Suprapubic skin (tissue), 4 donors: ENCODE measurements around the gene ACSL1. TPM values are rescaled to one million over a fixed set of nuclear protein-coding genes. Genes with fewer than 3 reads are reported as not detected.

Source experiments
- DNase-seq, 2 donors: peaks; one replicate each; pipeline ENCODE4 v3.0.0-alpha.2; 2019; ENCODE audit warnings: low spot score in 2 of 2
- H3K27ac ChIP-seq: fragments of 200-600 bp; sonication (generic); one replicate; pipeline ENCODE4 v1.5.1; 2019
- H3K27me3 ChIP-seq: fragments of 200-600 bp; sonication (generic); one replicate; pipeline ENCODE4 v1.5.1; 2019
- H3K36me3 ChIP-seq: fragments of 200-600 bp; sonication (generic); one replicate; pipeline ENCODE4 v1.5.1; 2019
- H3K4me1 ChIP-seq: fragments of 200-600 bp; sonication (generic); one replicate; pipeline ENCODE4 v1.5.1; 2019
- H3K4me3 ChIP-seq: fragments of 200-600 bp; sonication (generic); one replicate; pipeline ENCODE4 v1.5.1; 2019; ENCODE audit warnings: mild to moderate bottlenecking
- H3K9me3 ChIP-seq: fragments of 200-600 bp; sonication (generic); one replicate; pipeline ENCODE4 v1.5.1; 2019
- EP300 ChIP-seq: sonication (generic); formaldehyde crosslinking; IDR thresholded peaks from one replicate; pipeline ENCODE4 v1.6.1; 2017; ENCODE audit warnings: antibody characterized with exemption
- POLR2A ChIP-seq, 2 donors: fragments of 450-650 bp; IDR thresholded peaks; one replicate each; pipeline ENCODE4 v1.6.1; 2017; ENCODE audit warnings: antibody characterized with exemption in 2 of 2, mild to moderate bottlenecking in 2 of 2, moderate library complexity in 2 of 2
- POLR2AphosphoS5 ChIP-seq, 3 donors: sonication (generic); formaldehyde crosslinking; IDR thresholded peaks; one replicate each; pipeline ENCODE4 v1.6.1; 2017; ENCODE audit warnings: antibody characterized with exemption in 3 of 3
- WGBS: methylation state at CpG from one replicate; pipeline ENCODE4 v1.1.5; 2018; 5-methylcytosine and 5-hydroxymethylcytosine counted together
- total RNA-seq, 4 donors: library from RNA; depleted of rRNA; stranded (reverse); fragments of >200 nt; gene quantifications; one replicate each; pipeline ENCODE4 v1.1.0, GENCODE V29; 2016
- TF ChIP-seq, protein P1 (sequence below), 2 donors: fragments of 200-600 bp in 1 of 2; fragments of 450-650 bp in 1 of 2; sonication (generic) in 1 of 2; IDR thresholded peaks; one replicate each; pipeline ENCODE4 v1.5.1; 2016 to 2019; ENCODE audit warnings: antibody characterized with exemption in 2 of 2, mild to moderate bottlenecking in 1 of 2, moderate library complexity in 1 of 2

ACSL1 gene, protein sequence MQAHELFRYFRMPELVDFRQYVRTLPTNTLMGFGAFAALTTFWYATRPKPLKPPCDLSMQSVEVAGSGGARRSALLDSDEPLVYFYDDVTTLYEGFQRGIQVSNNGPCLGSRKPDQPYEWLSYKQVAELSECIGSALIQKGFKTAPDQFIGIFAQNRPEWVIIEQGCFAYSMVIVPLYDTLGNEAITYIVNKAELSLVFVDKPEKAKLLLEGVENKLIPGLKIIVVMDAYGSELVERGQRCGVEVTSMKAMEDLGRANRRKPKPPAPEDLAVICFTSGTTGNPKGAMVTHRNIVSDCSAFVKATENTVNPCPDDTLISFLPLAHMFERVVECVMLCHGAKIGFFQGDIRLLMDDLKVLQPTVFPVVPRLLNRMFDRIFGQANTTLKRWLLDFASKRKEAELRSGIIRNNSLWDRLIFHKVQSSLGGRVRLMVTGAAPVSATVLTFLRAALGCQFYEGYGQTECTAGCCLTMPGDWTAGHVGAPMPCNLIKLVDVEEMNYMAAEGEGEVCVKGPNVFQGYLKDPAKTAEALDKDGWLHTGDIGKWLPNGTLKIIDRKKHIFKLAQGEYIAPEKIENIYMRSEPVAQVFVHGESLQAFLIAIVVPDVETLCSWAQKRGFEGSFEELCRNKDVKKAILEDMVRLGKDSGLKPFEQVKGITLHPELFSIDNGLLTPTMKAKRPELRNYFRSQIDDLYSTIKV
- total RNA-seq, result 100 to 1,000 TPM; 236 to 420 (median 277) TPM

DNA sequence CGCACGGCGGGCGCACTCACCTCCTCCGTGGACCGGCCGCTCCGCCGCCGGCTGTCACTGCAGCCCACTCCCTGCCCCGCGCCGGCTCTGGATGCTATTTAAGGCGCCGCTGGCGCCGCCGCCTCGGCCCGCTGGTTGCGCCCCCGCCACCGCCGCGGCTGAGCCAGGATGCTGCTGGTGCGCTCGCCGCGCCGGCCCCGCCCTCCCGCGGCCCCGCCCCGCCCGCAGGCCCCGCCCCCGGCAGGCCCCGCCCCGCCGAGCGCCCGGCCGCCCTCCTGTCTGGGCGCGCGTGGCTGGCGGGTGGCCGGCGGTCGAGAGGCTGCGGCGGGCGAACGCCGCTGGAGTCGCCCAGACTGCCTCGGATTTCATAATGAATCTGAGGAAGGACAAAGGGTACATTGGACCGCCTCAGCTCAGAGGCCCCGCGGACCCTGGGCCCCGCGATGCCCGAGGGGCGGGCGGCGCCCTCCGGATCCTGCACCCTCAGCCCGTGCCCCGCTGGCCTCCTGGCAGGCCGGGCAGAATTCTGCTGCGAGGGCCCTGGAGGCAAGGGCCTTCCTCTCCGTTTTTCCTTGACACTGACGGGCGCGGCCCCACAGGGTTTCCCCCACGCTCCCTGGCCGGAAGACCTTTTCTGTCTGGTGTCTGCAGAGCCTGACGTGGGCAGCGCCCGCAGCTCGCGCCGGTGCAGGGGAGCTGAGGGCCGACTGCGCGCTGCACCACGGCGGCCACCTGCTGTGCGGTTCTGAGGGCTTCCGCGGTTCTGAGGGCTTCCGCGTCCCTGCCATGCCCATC, at the start of gene ACSL1:
ACSL1 (minus strand) TSS at position 73 of the 795 bp plus-strand sequence. CDS start 22,454 bp downstream, outside the sequence.
- H3K9me3 ChIP-seq, result no peaks in the 10 kb centered on the region
- H3K4me3 ChIP-seq, result peak within 1 kb of the TSS; percentile 89
- peaks cover 33% of the 10 kb centered on the region for H3K4me1 ChIP-seq
- H3K27ac ChIP-seq, result peak within 1 kb of the TSS; percentile 91
- TF ChIP-seq, protein P1, sequence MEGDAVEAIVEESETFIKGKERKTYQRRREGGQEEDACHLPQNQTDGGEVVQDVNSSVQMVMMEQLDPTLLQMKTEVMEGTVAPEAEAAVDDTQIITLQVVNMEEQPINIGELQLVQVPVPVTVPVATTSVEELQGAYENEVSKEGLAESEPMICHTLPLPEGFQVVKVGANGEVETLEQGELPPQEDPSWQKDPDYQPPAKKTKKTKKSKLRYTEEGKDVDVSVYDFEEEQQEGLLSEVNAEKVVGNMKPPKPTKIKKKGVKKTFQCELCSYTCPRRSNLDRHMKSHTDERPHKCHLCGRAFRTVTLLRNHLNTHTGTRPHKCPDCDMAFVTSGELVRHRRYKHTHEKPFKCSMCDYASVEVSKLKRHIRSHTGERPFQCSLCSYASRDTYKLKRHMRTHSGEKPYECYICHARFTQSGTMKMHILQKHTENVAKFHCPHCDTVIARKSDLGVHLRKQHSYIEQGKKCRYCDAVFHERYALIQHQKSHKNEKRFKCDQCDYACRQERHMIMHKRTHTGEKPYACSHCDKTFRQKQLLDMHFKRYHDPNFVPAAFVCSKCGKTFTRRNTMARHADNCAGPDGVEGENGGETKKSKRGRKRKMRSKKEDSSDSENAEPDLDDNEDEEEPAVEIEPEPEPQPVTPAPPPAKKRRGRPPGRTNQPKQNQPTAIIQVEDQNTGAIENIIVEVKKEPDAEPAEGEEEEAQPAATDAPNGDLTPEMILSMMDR (IDR thresholded peaks at IDR 0.05), result no peak
- no peak for TF ChIP-seq EP300
- peak in 1 of 2 donors; percentile 66 for TF ChIP-seq POLR2A (IDR thresholded peaks at IDR 0.05)
- TF ChIP-seq POLR2AphosphoS5 (IDR thresholded peaks at IDR 0.05), result no peak
- no peaks in the 10 kb centered on the region for H3K27me3 ChIP-seq
- WGBS, result 0% methylated on average over 19 of the region's 94 CpGs
- H3K36me3 ChIP-seq, result no peaks in the 10 kb centered on the region
- DNase-seq, result peak; percentile 85 to 87

DNA sequence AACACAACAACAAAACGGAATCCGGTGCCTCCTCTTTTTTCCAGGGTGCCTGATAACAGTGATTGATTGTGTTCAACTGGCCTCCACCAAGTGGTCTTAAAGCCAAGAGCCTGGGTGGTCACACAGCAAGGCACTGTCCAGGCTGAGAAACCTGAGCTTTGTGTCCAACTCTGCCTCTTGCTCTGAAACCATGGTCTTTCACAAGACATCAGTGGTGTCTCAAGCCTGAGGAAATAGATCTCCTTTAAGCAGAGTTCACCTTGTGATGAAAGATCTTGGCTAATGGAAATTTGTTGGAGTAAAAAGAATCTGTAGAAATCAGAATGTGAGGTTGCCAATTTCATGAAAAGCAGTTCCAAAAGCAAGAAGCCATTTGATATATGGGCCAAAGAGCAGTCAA, 47.3 kb upstream of the ACSL1 start:
- Histone ChIP-seq H3K4me1 (no peaks in the 10 kb centered on the region), H3K36me3 (no peaks in the 10 kb centered on the region), H3K27ac (no peak overlapping the region), H3K9me3 (no peaks in the 10 kb centered on the region), H3K27me3 (no peaks in the 10 kb centered on the region), H3K4me3 (no peak overlapping the region)
- no peak for TF ChIP-seq POLR2A (IDR thresholded peaks at IDR 0.05)
- TF ChIP-seq, protein P1 (IDR thresholded peaks at IDR 0.05), result no peak
- no peak for TF ChIP-seq EP300
- no peak for TF ChIP-seq POLR2AphosphoS5 (IDR thresholded peaks at IDR 0.05)
- 75% methylated on average over 2 of the region's 2 CpGs for WGBS
- no peak for DNase-seq

DNA sequence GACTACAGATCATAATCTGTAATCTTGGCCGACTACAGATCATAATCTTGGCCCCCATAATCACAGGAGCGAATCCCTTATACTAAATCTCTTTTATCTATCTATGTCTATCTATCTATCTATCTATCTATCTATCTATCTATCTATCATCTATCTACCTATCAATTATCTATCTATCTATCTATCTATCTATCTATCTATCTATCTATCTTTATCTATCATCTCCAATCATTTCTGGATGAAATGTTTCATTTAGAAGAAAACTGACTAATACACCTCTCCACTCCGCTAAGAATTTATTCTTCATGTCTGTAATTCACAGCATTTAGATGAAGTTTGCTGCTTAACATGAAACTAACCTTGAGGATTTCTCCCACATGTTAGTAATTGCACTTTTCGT, 45.0 kb upstream of the ACSL1 start:
- WGBS, result 83% methylated on average over 4 of the region's 4 CpGs
- Histone ChIP-seq H3K27me3 (no peaks in the 10 kb centered on the region), H3K4me1 (no peaks in the 10 kb centered on the region), H3K9me3 (no peaks in the 10 kb centered on the region), H3K27ac (no peak overlapping the region), H3K36me3 (no peaks in the 10 kb centered on the region), H3K4me3 (no peak overlapping the region)
- no peak for TF ChIP-seq EP300
- no peak for TF ChIP-seq POLR2AphosphoS5 (IDR thresholded peaks at IDR 0.05)
- TF ChIP-seq POLR2A (IDR thresholded peaks at IDR 0.05), result no peak
- TF ChIP-seq, protein P1 (IDR thresholded peaks at IDR 0.05), result no peak
- DNase-seq, result no peak

DNA sequence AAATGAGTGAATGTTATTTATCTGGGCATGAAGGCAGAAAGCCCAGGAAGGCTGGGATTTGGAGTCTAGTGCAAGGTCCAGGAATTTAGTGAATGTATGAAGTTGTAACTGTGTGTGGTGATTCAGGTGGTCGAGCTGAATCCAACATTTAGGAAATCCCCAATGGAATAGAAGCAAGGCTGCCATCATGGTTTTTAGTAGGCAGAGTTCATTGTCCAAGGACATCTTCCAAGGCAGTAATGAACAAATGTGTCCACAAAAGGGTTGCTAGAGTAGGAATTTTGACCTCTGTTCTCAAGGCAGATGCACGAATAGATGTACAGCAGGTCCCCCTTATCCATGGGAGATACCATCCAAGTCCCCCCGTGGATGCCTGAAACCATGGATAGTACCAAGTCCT, 42.9 kb upstream of the ACSL1 start:
- DNase-seq, result no peak
- no peak overlapping the region for H3K4me3 ChIP-seq
- no peak overlapping the region for H3K27ac ChIP-seq
- H3K36me3 ChIP-seq, result no peaks in the 10 kb centered on the region
- no peaks in the 10 kb centered on the region for H3K4me1 ChIP-seq
- TF ChIP-seq POLR2A (IDR thresholded peaks at IDR 0.05) (no peak), EP300 (no peak), POLR2AphosphoS5 (IDR thresholded peaks at IDR 0.05) (no peak)
- TF ChIP-seq, protein P1 (IDR thresholded peaks at IDR 0.05), result no peak
- no peaks in the 10 kb centered on the region for H3K27me3 ChIP-seq
- 78% methylated on average over 3 of the region's 3 CpGs for WGBS
- no peaks in the 10 kb centered on the region for H3K9me3 ChIP-seq
